HG02981 (cell line): ENCODE results near the gene C11orf97.

Source experiments
- ATAC-seq: cut with Tn5 transposase; IDR thresholded peaks from one replicate; pipeline ENCODE4 v1.9.1; 2021; ENCODE audit warnings: mild to moderate bottlenecking, moderate library complexity; ENCODE audit not compliant: unreplicated experiment

The C11orf97 gene

GRCh38 chr11:94524341-94524740, 12.1 kb downstream of the C11orf97 start:
- ATAC-seq = no peak

- ATAC-seq = no peak
Measured at GRCh38 chr11:94525546-94526324, 13.5 kb downstream of the C11orf97 start.

GRCh38 chr11:94526645-94527438, 14.6 kb downstream of the C11orf97 start:
- ATAC-seq = no peak

GRCh38 chr11:94528551-94528950, 16.3 kb downstream of the C11orf97 start:
- no peak for ATAC-seq

- ATAC-seq = no peak
Measured at GRCh38 chr11:94532211-94532610, 19.9 kb downstream of the C11orf97 start.

- ATAC-seq = no peak
Measured at GRCh38 chr11:94533206-94533605, 20.9 kb downstream of the C11orf97 start.

GRCh38 chr11:94533696-94534630, 21.7 kb downstream of the C11orf97 start:
- no peak for ATAC-seq

- ATAC-seq = no peak
Measured at GRCh38 chr11:94536386-94536785, 24.1 kb downstream of the C11orf97 start.

- ATAC-seq = no peak
Measured at GRCh38 chr11:94537031-94537600, 24.9 kb downstream of the C11orf97 start.

- ATAC-seq = no peak
Measured at GRCh38 chr11:94539420-94539819, 27.2 kb downstream of the C11orf97 start.

- ATAC-seq = peak; percentile 74
Measured at GRCh38 chr11:94543695-94544645, 31.7 kb downstream of the C11orf97 start, which contains the start of gene FUT4. Gene FUT4, plus strand, starts transcription at chr11:94543921. Its CDS starts 213 bp downstream, at chr11:94544134.

GRCh38 chr11:94544646-94545263, 32.5 kb downstream of the C11orf97 start:
- ATAC-seq = peak; percentile 6

GRCh38 chr11:94545264-94546161, 33.3 kb downstream of the C11orf97 start:
- no peak for ATAC-seq

- ATAC-seq = no peak
Measured at GRCh38 chr11:94546162-94546470, 33.9 kb downstream of the C11orf97 start.

GRCh38 chr11:94546886-94547285, 34.6 kb downstream of the C11orf97 start:
- ATAC-seq = no peak

GRCh38 chr11:94549146-94549545, 36.9 kb downstream of the C11orf97 start:
- no peak for ATAC-seq

GRCh38 chr11:94550513-94550912, 38.3 kb downstream of the C11orf97 start:
- ATAC-seq = no peak

- ATAC-seq = no peak
Measured at GRCh38 chr11:94553938-94554337, 41.7 kb downstream of the C11orf97 start.
